CD14-positive monocyte (primary cell): ENCODE results near the gene ASB6. TPM values are rescaled to one million over a fixed set of nuclear protein-coding genes. Genes with fewer than 3 reads are reported as not detected.

ENCODE experiments used
- DNase-seq, 3 donors: peaks; one replicate each; pipeline ENCODE4 v3.0.0-alpha.2; 2011 to 2022
- H2AFZ ChIP-seq: 2 replicates; pipeline ENCODE4 v1.6.0; 2012; ENCODE audit warnings: mild to moderate bottlenecking, low read depth, low read length, inconsistent platforms; ENCODE audit not compliant: insufficient read depth, poor library complexity, severe bottlenecking
- H3K27ac ChIP-seq, 2 donors: 1 replicate in 1 of 2; 2 replicates in 1 of 2; pipeline ENCODE4 v1.5.1; 2012 to 2013; ENCODE audit warnings: low read length in 2 of 2, control low read depth in 1 of 2, inconsistent platforms in 1 of 2, low read depth in 1 of 2, mild to moderate bottlenecking in 1 of 2
- H3K27me3 ChIP-seq, 2 donors: one replicate each; pipeline versions ENCODE4 v1.6.0 to v1.6.1; 2011 to 2013; ENCODE audit warnings: low read length in 2 of 2; ENCODE audit not compliant: control insufficient read depth in 2 of 2, insufficient read depth in 2 of 2
- H3K36me3 ChIP-seq, 2 donors: replicated peaks in 1 of 2; 1 replicate in 1 of 2; 2 replicates in 1 of 2; pipeline versions ENCODE4 v1.5.1 to v1.6.1; 2012 to 2013; ENCODE audit warnings: low read length in 2 of 2, control low read depth in 1 of 2, inconsistent platforms in 1 of 2, mild to moderate bottlenecking in 1 of 2; ENCODE audit not compliant: insufficient read depth in 2 of 2, control insufficient read depth in 1 of 2
- H3K4me1 ChIP-seq, 2 donors: 1 replicate in 1 of 2; 2 replicates in 1 of 2; pipeline versions ENCODE4 v1.5.1 to v1.6.1; 2012 to 2013; ENCODE audit warnings: low read length in 2 of 2, control low read depth in 1 of 2, inconsistent platforms in 1 of 2, mild to moderate bottlenecking in 1 of 2, moderate library complexity in 1 of 2; ENCODE audit not compliant: insufficient read depth in 2 of 2, control insufficient read depth in 1 of 2
- H3K4me2 ChIP-seq: replicated peaks from 2 replicates; pipeline ENCODE3; 2012; ENCODE audit warnings: low read length, moderate library complexity, mild to moderate bottlenecking; ENCODE audit not compliant: poor library complexity, severe bottlenecking; ENCODE audit errors: extremely low read depth
- H3K4me3 ChIP-seq, 3 experiments: fragments of 200-600 bp in 1 of 3; sonication (generic) in 1 of 3; replicated peaks in 1 of 3; 1 replicate in 2 of 3; 2 replicates in 1 of 3; pipeline ENCODE4 v1.5.1; 2011 to 2013; ENCODE audit warnings: low read length in 3 of 3, mild to moderate bottlenecking in 3 of 3, control low read depth in 2 of 3, low read depth in 2 of 3, inconsistent platforms in 1 of 3, moderate library complexity in 1 of 3
- H3K79me2 ChIP-seq: 2 replicates; pipeline ENCODE4 v1.6.0; 2012; ENCODE audit warnings: mild to moderate bottlenecking, control low read depth, inconsistent platforms, low read length, moderate library complexity; ENCODE audit not compliant: insufficient read depth
- H3K9ac ChIP-seq: 2 replicates; pipeline ENCODE4 v1.6.0; 2017; ENCODE audit warnings: low read length, mild to moderate bottlenecking; ENCODE audit not compliant: insufficient read depth, poor library complexity, severe bottlenecking
- H3K9me3 ChIP-seq, 2 donors: replicated peaks in 1 of 2; 1 replicate in 1 of 2; 2 replicates in 1 of 2; pipeline versions ENCODE4 v1.5.1 to v1.6.1; 2012 to 2013; ENCODE audit warnings: low read length in 2 of 2, control low read depth in 1 of 2; ENCODE audit not compliant: control insufficient read depth in 1 of 2, insufficient read depth in 1 of 2
- H4K20me1 ChIP-seq: 2 replicates; pipeline ENCODE4 v1.6.0; 2012; ENCODE audit warnings: mild to moderate bottlenecking, low read length, control low read depth, moderate library complexity; ENCODE audit not compliant: insufficient read depth
- H3K27ac Mint-ChIP-seq, 7 donors: one replicate each; pipeline ENCODE4 v1.8.0; 2020; ENCODE audit warnings: mild to moderate bottlenecking in 7 of 7, mixed read lengths in 7 of 7, moderate library complexity in 6 of 7, inconsistent platforms in 2 of 7
- H3K27me3 Mint-ChIP-seq, 3 donors: one replicate each; pipeline ENCODE4 v1.8.0; 2021 to 2022; ENCODE audit warnings: low read depth in 3 of 3, mild to moderate bottlenecking in 3 of 3, mixed read lengths in 3 of 3, moderate library complexity in 3 of 3, inconsistent platforms in 1 of 3
- H3K36me3 Mint-ChIP-seq, 2 donors: one replicate each; pipeline ENCODE4 v1.8.0; 2020; ENCODE audit warnings: mixed read lengths in 2 of 2, inconsistent platforms in 1 of 2, mild to moderate bottlenecking in 1 of 2
- H3K4me1 Mint-ChIP-seq: one replicate; pipeline ENCODE4 v1.8.0; 2020; ENCODE audit warnings: mild to moderate bottlenecking, mixed read lengths
- H3K4me3 Mint-ChIP-seq, 2 donors: one replicate each; pipeline ENCODE4 v1.8.0; 2020; ENCODE audit warnings: mild to moderate bottlenecking in 2 of 2, mixed read lengths in 2 of 2, moderate library complexity in 1 of 2
- H3K9me3 Mint-ChIP-seq, 7 donors: one replicate each; pipeline ENCODE4 v1.8.0; 2020 to 2022; ENCODE audit warnings: mixed read lengths in 7 of 7, mild to moderate bottlenecking in 6 of 7, moderate library complexity in 6 of 7, inconsistent platforms in 2 of 7
- WGBS: methylation state at CpG from one replicate; pipeline ENCODE4 v1.1.5; 2013; ENCODE audit warnings: missing lambda C conversion rate; ENCODE audit not compliant: insufficient coverage; 5-methylcytosine and 5-hydroxymethylcytosine counted together
- intact Hi-C, 2 donors: fragments of 100-400 bp; cut with micrococcal nuclease; formaldehyde crosslinking; loops; one replicate each; pipeline versions ENCODE4 v1.15.0 to v1.15.1; 2023
- polyA plus RNA-seq, 3 donors: library from polyadenylated mRNA; depleted of rRNA in 1 of 3; unstranded in 2 of 3; stranded (reverse) in 1 of 3; fragments of 300-500 nt in 2 of 3; fragments of >200 nt in 1 of 3; fragmentation: Illumina TruSeq in 2 of 3; gene quantifications; 1 replicate in 2 of 3; 2 replicates in 1 of 3; pipeline ENCODE4 v1.2.3, GENCODE V29; 2012 to 2021
- TF ChIP-seq, protein P1 (sequence below): fragments of 200-600 bp; IDR thresholded peaks from one replicate; pipeline ENCODE4 v1.8.0; 2022; ENCODE audit warnings: antibody characterized with exemption, mild to moderate bottlenecking

ASB6 gene
- polyA plus RNA-seq, 3 donors, result 8.1 to 21.1 (median 10.1) TPM

DNA sequence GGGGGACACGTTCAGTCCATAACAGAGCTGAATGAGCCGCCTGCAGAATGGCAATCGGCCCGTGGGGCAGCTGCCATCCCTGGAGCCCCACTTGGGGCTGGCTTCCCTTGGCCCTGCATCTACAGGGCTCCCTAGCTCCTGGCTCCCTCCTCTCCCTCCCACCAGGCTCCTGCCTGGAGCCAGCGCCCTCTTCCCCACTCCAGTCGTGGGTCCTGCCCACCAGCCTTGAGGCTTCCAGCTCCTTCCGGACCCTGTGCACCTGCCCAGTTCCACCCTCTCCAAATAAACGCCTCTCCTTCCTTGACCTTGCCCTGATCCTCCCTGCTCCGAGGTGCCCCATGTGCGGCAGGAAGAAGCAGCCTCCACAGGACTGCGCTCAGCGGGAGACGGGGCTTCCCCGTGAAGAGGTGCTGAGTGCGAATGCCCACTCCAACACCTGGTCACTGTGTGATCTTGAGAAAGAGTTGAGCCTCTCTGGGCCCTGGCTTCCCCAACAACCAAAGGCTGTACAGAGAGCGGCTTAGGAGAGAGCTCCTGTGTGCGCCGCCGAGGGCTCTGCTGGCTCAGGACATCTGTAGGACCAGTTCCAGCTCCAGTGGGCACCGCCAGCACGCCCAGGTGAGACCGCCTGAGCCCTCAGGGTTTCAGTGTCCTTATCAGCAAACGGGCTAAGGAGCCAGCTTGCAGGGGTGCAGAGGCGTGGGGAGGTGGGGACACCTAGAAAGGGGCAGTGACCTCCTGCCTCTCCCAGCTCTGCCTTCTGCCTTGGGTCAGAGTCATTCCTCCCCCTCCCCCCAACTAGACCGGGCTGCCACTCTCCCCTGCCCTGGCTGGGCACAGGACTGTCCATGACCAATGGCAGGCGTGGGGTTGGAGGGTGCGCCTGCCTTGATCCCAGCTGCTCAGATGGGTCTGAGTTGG lies 33.1 kb downstream of the ASB6 start:
- H3K79me2 ChIP-seq, result no peaks in the 10 kb centered on the region
- H2AFZ ChIP-seq, result no peak overlapping the region
- H3K9me3 ChIP-seq, result no peaks in the 10 kb centered on the region
- peaks cover 50% of the 10 kb centered on the region for H3K4me1 Mint-ChIP-seq
- H4K20me1 ChIP-seq, result no peaks in the 10 kb centered on the region
- peaks cover 4 to 6% (median 5%) of the 10 kb centered on the region in 3 donors for H3K27me3 Mint-ChIP-seq
- no peak overlapping the region for H3K9ac ChIP-seq
- DNase-seq, result no peak
- H3K27me3 ChIP-seq, result no peaks in the 10 kb centered on the region
- H3K4me1 ChIP-seq, result peaks cover 43 to 49% of the 10 kb centered on the region in 2 donors
- peak overlapping the region; percentile 40 to 97 (median 94) for H3K27ac Mint-ChIP-seq
- WGBS, result 96% methylated on average over 24 of the region's 27 CpGs
- TF ChIP-seq, protein P1, sequence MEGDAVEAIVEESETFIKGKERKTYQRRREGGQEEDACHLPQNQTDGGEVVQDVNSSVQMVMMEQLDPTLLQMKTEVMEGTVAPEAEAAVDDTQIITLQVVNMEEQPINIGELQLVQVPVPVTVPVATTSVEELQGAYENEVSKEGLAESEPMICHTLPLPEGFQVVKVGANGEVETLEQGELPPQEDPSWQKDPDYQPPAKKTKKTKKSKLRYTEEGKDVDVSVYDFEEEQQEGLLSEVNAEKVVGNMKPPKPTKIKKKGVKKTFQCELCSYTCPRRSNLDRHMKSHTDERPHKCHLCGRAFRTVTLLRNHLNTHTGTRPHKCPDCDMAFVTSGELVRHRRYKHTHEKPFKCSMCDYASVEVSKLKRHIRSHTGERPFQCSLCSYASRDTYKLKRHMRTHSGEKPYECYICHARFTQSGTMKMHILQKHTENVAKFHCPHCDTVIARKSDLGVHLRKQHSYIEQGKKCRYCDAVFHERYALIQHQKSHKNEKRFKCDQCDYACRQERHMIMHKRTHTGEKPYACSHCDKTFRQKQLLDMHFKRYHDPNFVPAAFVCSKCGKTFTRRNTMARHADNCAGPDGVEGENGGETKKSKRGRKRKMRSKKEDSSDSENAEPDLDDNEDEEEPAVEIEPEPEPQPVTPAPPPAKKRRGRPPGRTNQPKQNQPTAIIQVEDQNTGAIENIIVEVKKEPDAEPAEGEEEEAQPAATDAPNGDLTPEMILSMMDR, result no peak
- intact Hi-C loops, result loop anchor here in 1 of 2 donors (5.0 to 10.0 kb wide), 2 partner anchors 114 to 287 kb away; no protein-coding TSS in a partner anchor
- peaks cover 0 to 2% (median 0%) of the 10 kb centered on the region in 7 donors for H3K9me3 Mint-ChIP-seq
- no peaks in the 10 kb centered on the region for H3K36me3 ChIP-seq
- H3K4me3 ChIP-seq, result no peak overlapping the region
- no peak overlapping the region for H3K4me2 ChIP-seq
- peak overlapping the region; percentile 44 to 79 for H3K27ac ChIP-seq
- H3K36me3 Mint-ChIP-seq, result no peaks in the 10 kb centered on the region
- peak overlapping the region in 1 of 2 donors; percentile 1 for H3K4me3 Mint-ChIP-seq

GRCh38 chr9:129607027-129607387 lies 34.9 kb downstream of the ASB6 start:
- Histone ChIP-seq H3K27me3 (no peaks in the 10 kb centered on the region), H3K4me3 (peak overlapping the region in 1 of 3 experiments; percentile 69), H3K79me2 (no peaks in the 10 kb centered on the region), H3K4me2 (peak overlapping the region; percentile 72), H2AFZ (no peak overlapping the region), H4K20me1 (no peaks in the 10 kb centered on the region), H3K9ac (peak overlapping the region; percentile 50), H3K36me3 (no peaks in the 10 kb centered on the region), H3K4me1 (peaks cover 56 to 64% of the 10 kb centered on the region in 2 donors), H3K27ac (peak overlapping the region; percentile 44 to 79), H3K9me3 (no peaks in the 10 kb centered on the region)
- H3K9me3 Mint-ChIP-seq, result peaks cover 0 to 2% (median 0%) of the 10 kb centered on the region in 7 donors
- DNase-seq, result no peak
- TF ChIP-seq, protein P1, result no peak
- peaks cover 60% of the 10 kb centered on the region for H3K4me1 Mint-ChIP-seq
- H3K27me3 Mint-ChIP-seq, result peaks cover 0 to 2% (median 1%) of the 10 kb centered on the region in 3 donors
- intact Hi-C loops, result loop anchor here in 1 of 2 donors (5.0 to 10.0 kb wide), 2 partner anchors 112 to 285 kb away; no protein-coding TSS in a partner anchor
- WGBS, result 72% methylated on average over 5 of the region's 6 CpGs
- peak overlapping the region; percentile 89 to 97 (median 97) for H3K27ac Mint-ChIP-seq
- H3K4me3 Mint-ChIP-seq, result peak overlapping the region; percentile 41 to 90
- no peaks in the 10 kb centered on the region for H3K36me3 Mint-ChIP-seq
